ENCODE results near the gene SLC26A6.
A peak's percentile ranks its signal among the peaks of the same experiment; 100 is the strongest.

The SLC26A6 gene

GRCh38 chr3:48663489-48664312 lies 28.4 kb upstream of the SLC26A6 start:
- TF ChIP-seq TSHZ2 (CRISPR knock-in tag; IDR thresholded peaks at IDR 0.05) (peak; percentile 40; the same call in 1 of the 2 replicates), PATZ1 (CRISPR knock-in tag; IDR thresholded peaks at IDR 0.05; ENCODE audit: borderline replicate concordance) (peak; percentile 48; the same call in 1 of the 2 replicates), ZFP3 (CRISPR knock-in tag; IDR thresholded peaks at IDR 0.05) (0 out of 2 replicates have a peak, but pooled peaks have one; percentile 2), POU6F1 (CRISPR knock-in tag; IDR thresholded peaks at IDR 0.05; ENCODE audit: borderline replicate concordance, low read depth) (no peak), ZNF565 (CRISPR knock-in tag; conservative IDR thresholded peaks at IDR 0.05; ENCODE audit: low read depth) (no peak), ZNF70 (CRISPR knock-in tag; IDR thresholded peaks at IDR 0.05) (0 out of 2 replicates have a peak, but pooled peaks have one; percentile 28), CSRNP3 (CRISPR knock-in tag; IDR thresholded peaks at IDR 0.05) (no peak), OSR1 (CRISPR knock-in tag; IDR thresholded peaks at IDR 0.05) (no peak), CSDC2 (CRISPR knock-in tag; IDR thresholded peaks at IDR 0.05) (peak; percentile 80; the same call in 1 of the 2 replicates), TOX (CRISPR knock-in tag; IDR thresholded peaks at IDR 0.05; ENCODE audit: borderline replicate concordance) (no peak), SNAI2 (CRISPR knock-in tag; IDR thresholded peaks at IDR 0.05) (0 out of 2 replicates have a peak, but pooled peaks have one; percentile 72), ARNTL (CRISPR knock-in tag; IDR thresholded peaks at IDR 0.05; ENCODE audit: borderline replicate concordance, low read depth) (no peak), PPARA (CRISPR knock-in tag; IDR thresholded peaks at IDR 0.05; ENCODE audit: borderline replicate concordance) (no peak), ZFP30 (CRISPR knock-in tag; IDR thresholded peaks at IDR 0.05) (no peak), ISL1 (CRISPR knock-in tag; IDR thresholded peaks at IDR 0.05) (no peak), BACH2 (CRISPR knock-in tag; IDR thresholded peaks at IDR 0.05; ENCODE audit: borderline replicate concordance) (no peak), ESRRG (CRISPR knock-in tag; IDR thresholded peaks at IDR 0.05) (peak; percentile 72; the same call in 1 of the 2 replicates), TCF4 (CRISPR knock-in tag; IDR thresholded peaks at IDR 0.05; ENCODE audit: borderline replicate concordance) (no peak), RARB (CRISPR knock-in tag; IDR thresholded peaks at IDR 0.05) (no peak), CREB5 (CRISPR knock-in tag; IDR thresholded peaks at IDR 0.05; ENCODE audit: low read depth) (0 out of 2 replicates have a peak, but pooled peaks have one; percentile 40), ZC3H10 (CRISPR knock-in tag; IDR thresholded peaks at IDR 0.05) (no peak), GLIS3 (CRISPR knock-in tag; IDR thresholded peaks at IDR 0.05) (peak; percentile 90; the same call in 1 of the 2 replicates), ZNF8 (CRISPR knock-in tag; IDR thresholded peaks at IDR 0.05) (no peak)
- peak; percentile 87 for ATAC-seq
